CD4-positive, alpha-beta T cell (primary cell): Measurements from ENCODE around the gene PAOX. TPM values are rescaled to one million over a fixed set of nuclear protein-coding genes. Genes with fewer than 3 reads are reported as not detected.

ENCODE experiments used
- ATAC-seq: fragments of 200-7000 bp; cut with Tn5 transposase; one replicate; pipeline ENCODE4 v1.10.0; 2022; ENCODE audit warnings: mild to moderate bottlenecking; ENCODE audit not compliant: poor library complexity
- CTCF ChIA-PET: fragments of 350-600 bp; sonication (Branson Sonifier 250); formaldehyde crosslinking; loops from one replicate; lab custom pipeline; 2021; ENCODE audit warnings: antibody characterized with exemption, inconsistent platforms; lab: Charles Lee
- POLR2A ChIA-PET: fragments of 350-600 bp; sonication (Branson Sonifier 250); formaldehyde crosslinking; loops from one replicate; lab custom pipeline; 2021; ENCODE audit warnings: antibody characterized with exemption, inconsistent platforms; lab: Charles Lee
- DNase-seq, 14 experiments: peaks; one replicate each; pipeline ENCODE4 v3.0.0-alpha.2; 2013 to 2020; ENCODE audit warnings: mixed read lengths in 2 of 14
- H3K27ac ChIP-seq, 2 donors: one replicate each; pipeline versions ENCODE4 v1.5.1 to v1.7.0; 2013; ENCODE audit warnings: low read length in 2 of 2, low read depth in 1 of 2, mild to moderate bottlenecking in 1 of 2
- H3K27me3 ChIP-seq, 2 experiments: 1 replicate in 1 of 2; 2 replicates in 1 of 2; pipeline versions ENCODE4 v1.6.1 to v1.7.0; 2013; ENCODE audit warnings: low read length in 2 of 2, control low read depth in 1 of 2, mild to moderate bottlenecking in 1 of 2, moderate library complexity in 1 of 2; ENCODE audit not compliant: insufficient read depth in 2 of 2, control insufficient read depth in 1 of 2
- H3K36me3 ChIP-seq: one replicate; pipeline ENCODE4 v1.6.1; 2013; ENCODE audit warnings: low read length, control low read depth; ENCODE audit not compliant: insufficient read depth
- H3K4me1 ChIP-seq: one replicate; pipeline ENCODE4 v1.6.1; 2013; ENCODE audit warnings: low read length, control low read depth; ENCODE audit not compliant: insufficient read depth
- H3K4me3 ChIP-seq: one replicate; pipeline ENCODE4 v1.5.1; 2013; ENCODE audit warnings: mild to moderate bottlenecking, low read length, moderate library complexity
- H3K9me3 ChIP-seq, 2 experiments: 1 replicate in 1 of 2; 2 replicates in 1 of 2; pipeline versions ENCODE4 v1.6.1 to v1.7.0; 2013; ENCODE audit warnings: low read length in 2 of 2, mild to moderate bottlenecking in 2 of 2, control low read depth in 1 of 2, moderate library complexity in 1 of 2; ENCODE audit not compliant: control insufficient read depth in 1 of 2, insufficient read depth in 1 of 2
- H3K27ac Mint-ChIP-seq: one replicate; pipeline ENCODE4 v1.8.0; 2020; ENCODE audit warnings: mixed read lengths
- H3K27me3 Mint-ChIP-seq: one replicate; pipeline ENCODE4 v1.8.0; 2021; ENCODE audit warnings: mixed read lengths
- H3K36me3 Mint-ChIP-seq: one replicate; pipeline ENCODE4 v1.8.0; 2021; ENCODE audit warnings: low read depth, mixed read lengths
- H3K4me1 Mint-ChIP-seq: one replicate; pipeline ENCODE4 v1.8.0; 2021; ENCODE audit warnings: low read depth, mixed read lengths
- H3K4me3 Mint-ChIP-seq: one replicate; pipeline ENCODE4 v1.8.0; 2020; ENCODE audit warnings: mild to moderate bottlenecking, mixed read lengths
- H3K9me3 Mint-ChIP-seq: one replicate; pipeline ENCODE4 v1.8.0; 2020; ENCODE audit warnings: mixed read lengths
- CTCF ChIP-seq: fragments of 200-600 bp; IDR thresholded peaks from one replicate; pipeline ENCODE4 v1.8.0; 2022; ENCODE audit warnings: antibody characterized with exemption, mild to moderate bottlenecking
- intact Hi-C, 2 experiments: fragments of 100-400 bp; cut with DNase I in 1 of 2; cut with micrococcal nuclease in 1 of 2; formaldehyde crosslinking; loops; one replicate each; pipeline versions ENCODE4 v1.15.1 to v1.9.0; 2023 to 2025; cut with DNase I, micrococcal nuclease
- total RNA-seq, 174 experiments: library from RNA in 2 of 174; stranded (reverse) in 2 of 174; gene quantifications; one replicate each; pipeline ENCODE4 v1.2.3 and lab custom pipeline; 2021 to 2026

PAOX gene
- total RNA-seq, 2 experiments from 2014 or later, result 1.9 to 2.6 TPM

GRCh38 chr10:133334503-133335245 lies 44.4 kb upstream of the PAOX start:
- Mint-ChIP-seq H3K27me3 (peaks cover 14% of the 10 kb centered on the region), H3K4me3 (peak overlapping the region; percentile 84), H3K9me3 (peaks cover 4% of the 10 kb centered on the region), H3K27ac (peak overlapping the region; percentile 86), H3K36me3 (peaks cover 4% of the 10 kb centered on the region), H3K4me1 (peaks cover 7% of the 10 kb centered on the region)
- POLR2A ChIA-PET, result no interaction called here
- Histone ChIP-seq H3K9me3 (peaks cover 0 to 13% of the 10 kb centered on the region in 2 experiments), H3K4me1 (peaks cover 46% of the 10 kb centered on the region), H3K4me3 (peak overlapping the region; percentile 58), H3K27me3 (no peaks in the 10 kb centered on the region), H3K36me3 (no peaks in the 10 kb centered on the region), H3K27ac (peak overlapping the region; percentile 53 to 78)
- ATAC-seq, result peak; percentile 10
- no peak for TF ChIP-seq CTCF
- intact Hi-C loops, result loop anchor here (5.0 kb wide), 2 partner anchors 38 to 58 kb away; partner anchors contain the start of genes ECHS1 (in 1 of the 2) and MTG1 (in 1 of the 2)
- CTCF ChIA-PET, result no interaction called here
- peak in 5 of 14 experiments; percentile 13 to 65 (median 55) for DNase-seq

- peaks cover 4% of the 10 kb centered on the region for H3K36me3 Mint-ChIP-seq
- Histone ChIP-seq H3K4me1 (peaks cover 41% of the 10 kb centered on the region), H3K36me3 (no peaks in the 10 kb centered on the region), H3K27ac (peak overlapping the region; percentile 53 to 78), H3K27me3 (no peaks in the 10 kb centered on the region), H3K4me3 (peak overlapping the region; percentile 58), H3K9me3 (peaks cover 0 to 13% of the 10 kb centered on the region in 2 experiments)
- H3K9me3 Mint-ChIP-seq, result peaks cover 4% of the 10 kb centered on the region
- DNase-seq (peak; percentile 67 to 96 (median 83)), ATAC-seq (peak; percentile 56)
- H3K27me3 Mint-ChIP-seq, result peaks cover 12% of the 10 kb centered on the region
- H3K27ac Mint-ChIP-seq, result peak overlapping the region; percentile 86
- intact Hi-C loops, result loop anchor here (2.0 to 5.0 kb wide), 4 partner anchors 21 to 57 kb away; partner anchors contain the start of genes ECHS1 (in 1 of the 2), FUOM (in 1 of the 2) and MTG1 (in 1 of the 2)
- peaks cover 6% of the 10 kb centered on the region for H3K4me1 Mint-ChIP-seq
- CTCF ChIA-PET, result no interaction called here
- TF ChIP-seq CTCF, result no peak
- peak overlapping the region; percentile 81 for H3K4me3 Mint-ChIP-seq
- POLR2A ChIA-PET, result interaction anchor here (0.7 to 2.0 kb wide), 9 partner anchors 11 to 73 kb away, joined by 3 to 12 read pairs (median 5); partner anchors contain the start of genes FUOM and PAOX
These were observed 43.6 kb upstream of the PAOX start for GRCh38 chr10:133335246-133336117.

- Histone ChIP-seq H3K4me3 (peak overlapping the region; percentile 58), H3K27me3 (no peaks in the 10 kb centered on the region), H3K9me3 (peaks cover 0 to 13% of the 10 kb centered on the region in 2 experiments), H3K4me1 (peaks cover 41% of the 10 kb centered on the region), H3K36me3 (no peaks in the 10 kb centered on the region), H3K27ac (peak overlapping the region in 1 of 2 donors; percentile 53)
- ChIA-PET POLR2A (interaction anchor here (0.7 to 2.0 kb wide), 13 partner anchors 9 to 74 kb away, joined by 3 to 12 read pairs (median 4); partner anchors contain the start of genes FUOM and PAOX), CTCF (no interaction called here)
- peaks cover 7% of the 10 kb centered on the region for H3K27me3 Mint-ChIP-seq
- peaks cover 4% of the 10 kb centered on the region for H3K9me3 Mint-ChIP-seq
- no peak for TF ChIP-seq CTCF
- peak; percentile 1 for ATAC-seq
- no peak overlapping the region for H3K4me3 Mint-ChIP-seq
- peaks cover 4% of the 10 kb centered on the region for H3K36me3 Mint-ChIP-seq
- peak in 1 of 14 experiments; percentile 16 for DNase-seq
- intact Hi-C loops, result loop anchor here (2.0 to 5.0 kb wide), 4 partner anchors 21 to 56 kb away; partner anchors contain the start of genes ECHS1 (in 1 of the 2), FUOM (in 1 of the 2) and MTG1 (in 1 of the 2)
- H3K4me1 Mint-ChIP-seq, result peaks cover 6% of the 10 kb centered on the region
- H3K27ac Mint-ChIP-seq, result peak overlapping the region; percentile 86
These were observed 42.9 kb upstream of the PAOX start for GRCh38 chr10:133336118-133336576.
